ENCODE measurements around the gene MAN1A1.

- TF ChIP-seq EZH2 (optimal IDR thresholded peaks at IDR 0.05; ENCODE audit: low read depth, low read length) = no peak
- no peak for TF ChIP-seq CTCF (IDR thresholded peaks at IDR 0.05; ENCODE audit: low read length)
- TF ChIP-seq EZH2phosphoT487 (IDR thresholded peaks at IDR 0.05; ENCODE audit: low read length) = no peak
Observed at GRCh38 chr6:119256978-119257462, 92.5 kb downstream of the MAN1A1 start.

All from MM.1S (cell line).